ENCODE results near the gene EID2B. TPM values are rescaled to one million over a fixed set of nuclear protein-coding genes. Genes with fewer than 3 reads are reported as not detected.

EID2B gene
- total and polyA plus RNA-seq, 2 of the 13 experiments (the other 11 are each of a cell fraction or from before 2014, with no cell fraction given) = 2.5 to 3.7 TPM

- TF ChIP-seq ZNF256 (CRISPR knock-in tag; conservative IDR thresholded peaks at IDR 0.05) (no peak), SIX4 (CRISPR knock-in tag; IDR thresholded peaks at IDR 0.05) (no peak)
- TF ChIP-seq, protein P1, sequence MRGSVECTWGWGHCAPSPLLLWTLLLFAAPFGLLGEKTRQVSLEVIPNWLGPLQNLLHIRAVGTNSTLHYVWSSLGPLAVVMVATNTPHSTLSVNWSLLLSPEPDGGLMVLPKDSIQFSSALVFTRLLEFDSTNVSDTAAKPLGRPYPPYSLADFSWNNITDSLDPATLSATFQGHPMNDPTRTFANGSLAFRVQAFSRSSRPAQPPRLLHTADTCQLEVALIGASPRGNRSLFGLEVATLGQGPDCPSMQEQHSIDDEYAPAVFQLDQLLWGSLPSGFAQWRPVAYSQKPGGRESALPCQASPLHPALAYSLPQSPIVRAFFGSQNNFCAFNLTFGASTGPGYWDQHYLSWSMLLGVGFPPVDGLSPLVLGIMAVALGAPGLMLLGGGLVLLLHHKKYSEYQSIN (CRISPR knock-in tag; IDR thresholded peaks at IDR 0.05; ENCODE audit: borderline replicate concordance) = no peak
Observed at GRCh38 chr19:39500543-39500942, 32.1 kb downstream of the EID2B start (continued).

- in situ Hi-C loops (cut with HindIII; ENCODE audit: extremely low pct_ligation_motif_present, low pct_unique_long_range_greater_than_20kb) (loop anchor here (5.0 kb wide), 1 partner anchor 32 kb away; the partner anchor contains the start of gene EID2B), intact Hi-C loops (cut with micrococcal nuclease; ENCODE audit: unreplicated experiment) (no loop called here)
- no TSS peak for BruUV-seq (replicated peaks)
- Histone ChIP-seq H3K27ac (ENCODE audit: extremely low read length, insufficient read depth, low read length) (no peak overlapping the region), H3K79me2 (ENCODE audit: insufficient read depth, low read length) (no peaks in the 10 kb centered on the region), H3K27me3 (ENCODE audit: control insufficient read depth in 1 of 2, insufficient read depth in 2 of 2, low read length in 2 of 2) (peaks cover 15 to 55% of the 10 kb centered on the region in 2 experiments), H3K9me3 (ENCODE audit: low read length) (no peaks in the 10 kb centered on the region), H3K36me3 (replicated peaks in 1 of 2; ENCODE audit: control insufficient read depth in 1 of 2, insufficient read depth in 2 of 2, low read length in 2 of 2) (no peaks in the 10 kb centered on the region), H2AFZ (ENCODE audit: low read length) (no peak overlapping the region), H4K20me1 (ENCODE audit: insufficient read depth, low read length) (no peaks in the 10 kb centered on the region), H3K9ac (ENCODE audit: insufficient read depth, low read depth, low read length) (no peak overlapping the region), H3K4me3 (replicated peaks in 1 of 3; ENCODE audit: insufficient read depth in 1 of 3, low read depth in 2 of 3, low read length in 3 of 3) (no peak overlapping the region), H3K4me2 (ENCODE audit: low read depth, low read length) (no peak overlapping the region), H3K4me1 (ENCODE audit: insufficient read depth, low read length) (peaks cover 30% of the 10 kb centered on the region)
- POLR2A ChIA-PET = no interaction called here
- DNase-seq (ENCODE audit: low spot score) (no peak), ATAC-seq (no peak), FAIRE-seq (no peak)
- WGBS (ENCODE audit: low lambda C conversion rate) = 56% methylated on average over 8 of the region's 8 CpGs
- TF ChIP-seq, protein P2, sequence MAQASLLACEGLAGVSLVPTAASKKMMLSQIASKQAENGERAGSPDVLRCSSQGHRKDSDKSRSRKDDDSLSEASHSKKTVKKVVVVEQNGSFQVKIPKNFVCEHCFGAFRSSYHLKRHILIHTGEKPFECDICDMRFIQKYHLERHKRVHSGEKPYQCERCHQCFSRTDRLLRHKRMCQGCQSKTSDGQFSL (CRISPR knock-in tag; IDR thresholded peaks at IDR 0.05) = no peak
- CTCF ChIA-PET (ENCODE audit: low intra/inter-chr PET ratio, low total read pairs) = no interaction called here
Observed at GRCh38 chr19:39499932-39500331, 32.7 kb downstream of the EID2B start.

All from HepG2 (cell line).